ENCODE results near the gene FBXL19. TPM values are rescaled to one million over a fixed set of nuclear protein-coding genes. Genes with fewer than 3 reads are reported as not detected.
A peak's percentile ranks its signal among the peaks of the same experiment; 100 is the strongest.

Gene FBXL19
- total RNA-seq, 1 donor from 2014 or later: 19.4 TPM

DNA sequence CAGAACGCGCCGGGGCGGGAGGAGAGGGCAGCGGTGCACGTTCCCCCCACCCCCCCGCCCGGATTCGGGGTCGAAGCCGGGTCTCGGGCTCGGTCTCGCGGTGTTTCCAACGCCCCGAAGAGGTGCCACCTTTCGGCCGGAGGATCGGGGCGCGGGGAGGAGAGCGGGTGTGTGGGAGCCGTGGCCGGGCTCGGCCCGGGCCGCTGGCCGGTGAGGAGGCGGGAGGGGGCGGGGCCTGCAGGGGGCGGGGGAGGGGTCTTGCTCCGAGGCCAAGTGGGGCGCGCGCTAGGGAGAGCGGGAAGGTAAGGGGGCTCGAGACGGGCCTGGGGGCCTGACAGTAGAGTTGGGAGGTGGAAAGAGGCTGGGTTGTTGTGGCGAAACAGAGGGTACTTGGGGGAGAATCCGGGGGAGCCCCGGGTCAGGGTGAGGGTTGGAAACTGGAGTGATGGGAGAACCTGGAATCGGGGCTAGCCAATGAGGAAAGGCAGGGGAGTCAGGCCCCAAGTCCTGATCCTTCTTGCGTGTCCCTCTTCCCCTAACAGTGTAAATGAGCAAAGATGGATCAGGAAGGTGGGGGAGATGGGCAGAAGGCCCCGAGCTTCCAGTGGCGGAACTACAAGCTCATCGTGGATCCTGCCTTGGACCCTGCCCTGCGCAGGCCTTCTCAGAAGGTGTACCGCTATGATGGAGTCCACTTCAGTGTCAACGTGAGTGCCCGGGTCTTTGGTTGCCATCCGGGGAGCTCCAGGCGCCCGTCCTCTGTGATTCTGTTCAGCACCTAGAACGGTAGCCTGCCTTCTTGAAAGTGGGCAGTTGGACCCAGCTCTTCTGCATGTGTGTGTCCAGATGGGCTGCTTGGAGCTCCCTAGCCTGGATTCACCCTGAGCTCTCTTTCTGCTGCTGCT, 35.1 kb downstream of the FBXL19 start:
- no peaks in the 10 kb centered on the region for H3K27me3 Mint-ChIP-seq (ENCODE audit: low read depth)
- peak; percentile 16 for TF ChIP-seq CTCF (IDR thresholded peaks at IDR 0.05)
- H3K4me1 Mint-ChIP-seq (ENCODE audit: low read depth): peaks cover 22% of the 10 kb centered on the region
- no peak for DNase-seq (ENCODE audit: low spot score)
- H3K27ac Mint-ChIP-seq (ENCODE audit: unreplicated experiment): peak overlapping the region; percentile 90
- H3K4me3 Mint-ChIP-seq (ENCODE audit: unreplicated experiment): peak overlapping the region; percentile 88
- H3K9me3 Mint-ChIP-seq (ENCODE audit: low read depth): no peaks in the 10 kb centered on the region
- H3K36me3 Mint-ChIP-seq (ENCODE audit: low read depth): peaks cover 22% of the 10 kb centered on the region

DNA sequence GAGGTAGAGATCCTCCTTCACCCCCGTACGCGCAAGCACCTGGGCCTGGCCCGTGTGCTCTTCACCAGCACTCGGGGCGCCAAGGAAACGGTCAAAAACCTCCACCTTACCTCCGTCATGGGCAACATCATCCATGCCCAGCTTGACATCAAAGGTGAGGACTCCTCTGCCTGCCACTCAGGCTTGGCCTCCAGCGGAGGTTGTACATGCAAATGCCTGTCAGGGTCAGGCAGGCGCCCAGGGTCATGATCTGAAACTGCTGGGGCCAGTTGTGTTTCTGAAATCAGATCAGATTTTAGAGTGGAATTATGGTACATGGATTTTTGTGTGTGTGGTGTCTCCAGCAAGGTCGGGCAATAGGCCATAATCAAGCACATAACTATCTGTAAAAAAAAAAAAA, 38.0 kb downstream of the FBXL19 start:
- Mint-ChIP-seq H3K9me3 (ENCODE audit: low read depth) (no peaks in the 10 kb centered on the region), H3K27me3 (ENCODE audit: low read depth) (no peaks in the 10 kb centered on the region), H3K27ac (ENCODE audit: unreplicated experiment) (no peak overlapping the region), H3K4me3 (ENCODE audit: unreplicated experiment) (no peak overlapping the region), H3K36me3 (ENCODE audit: low read depth) (peaks cover 36% of the 10 kb centered on the region), H3K4me1 (ENCODE audit: low read depth) (peaks cover 15% of the 10 kb centered on the region)
- DNase-seq (ENCODE audit: low spot score): no peak
- TF ChIP-seq CTCF (IDR thresholded peaks at IDR 0.05): no peak

DNA sequence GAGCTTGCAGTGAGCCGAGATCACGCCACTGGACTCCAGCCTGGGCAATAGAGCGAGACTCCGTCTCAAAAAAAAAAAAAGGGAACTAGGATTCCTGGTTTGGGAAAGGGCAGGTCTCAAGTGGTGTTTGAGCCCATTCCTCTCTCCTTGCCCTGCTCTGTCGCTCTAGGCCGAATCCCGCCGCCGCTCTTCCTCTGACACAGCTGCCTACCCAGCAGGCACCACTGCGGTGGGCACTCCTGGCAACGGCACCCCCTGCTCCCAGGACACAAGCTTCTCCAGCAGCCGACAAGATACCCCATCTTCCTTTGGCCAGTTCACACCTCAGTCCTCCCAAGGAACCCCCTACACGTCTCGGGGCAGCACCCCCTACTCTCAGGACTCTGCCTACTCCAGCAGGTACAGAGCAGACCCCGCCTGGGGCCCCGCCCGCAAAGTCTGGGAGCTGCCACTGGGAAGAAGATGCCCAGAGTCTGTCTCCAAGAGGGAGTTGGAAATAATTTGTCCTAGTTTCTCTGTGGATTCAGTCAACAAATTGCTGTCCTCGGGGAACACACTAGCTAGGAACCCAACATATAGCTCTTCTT, 40.6 kb downstream of the FBXL19 start:
- Mint-ChIP-seq H3K36me3 (ENCODE audit: low read depth) (peaks cover 51% of the 10 kb centered on the region), H3K27me3 (ENCODE audit: low read depth) (no peaks in the 10 kb centered on the region)

GRCh38 chr16:30964574-30965226, 41.3 kb downstream of the FBXL19 start:
- Mint-ChIP-seq H3K27me3 (ENCODE audit: low read depth) (no peaks in the 10 kb centered on the region), H3K36me3 (ENCODE audit: low read depth) (peaks cover 52% of the 10 kb centered on the region), H3K27ac (ENCODE audit: unreplicated experiment) (no peak overlapping the region), H3K4me1 (ENCODE audit: low read depth) (peaks cover under 1% of the 10 kb centered on the region), H3K4me3 (ENCODE audit: unreplicated experiment) (no peak overlapping the region), H3K9me3 (ENCODE audit: low read depth) (no peaks in the 10 kb centered on the region)
- no peak for TF ChIP-seq CTCF (IDR thresholded peaks at IDR 0.05)
- DNase-seq (ENCODE audit: low spot score): no peak

More for the DNA sequence above, 40.6 kb downstream of the FBXL19 start:
- H3K4me3 Mint-ChIP-seq (ENCODE audit: unreplicated experiment): no peak overlapping the region
- H3K4me1 Mint-ChIP-seq (ENCODE audit: low read depth): peaks cover 7% of the 10 kb centered on the region
- no peak overlapping the region for H3K27ac Mint-ChIP-seq (ENCODE audit: unreplicated experiment)
- TF ChIP-seq CTCF (IDR thresholded peaks at IDR 0.05): no peak
- no peaks in the 10 kb centered on the region for H3K9me3 Mint-ChIP-seq (ENCODE audit: low read depth)
- DNase-seq (ENCODE audit: low spot score): no peak

- no peak for DNase-seq (ENCODE audit: low spot score)
- Mint-ChIP-seq H3K27me3 (ENCODE audit: low read depth) (no peaks in the 10 kb centered on the region), H3K4me3 (ENCODE audit: unreplicated experiment) (no peak overlapping the region), H3K36me3 (ENCODE audit: low read depth) (peaks cover 48% of the 10 kb centered on the region), H3K9me3 (ENCODE audit: low read depth) (no peaks in the 10 kb centered on the region), H3K27ac (ENCODE audit: unreplicated experiment) (no peak overlapping the region), H3K4me1 (ENCODE audit: low read depth) (no peaks in the 10 kb centered on the region)
- TF ChIP-seq CTCF (IDR thresholded peaks at IDR 0.05): no peak
Observed at GRCh38 chr16:30965436-30965835, 42.1 kb downstream of the FBXL19 start.

Measured in chondrocyte (in vitro differentiated cells).